ENCODE results near the gene ETS2.

DNA sequence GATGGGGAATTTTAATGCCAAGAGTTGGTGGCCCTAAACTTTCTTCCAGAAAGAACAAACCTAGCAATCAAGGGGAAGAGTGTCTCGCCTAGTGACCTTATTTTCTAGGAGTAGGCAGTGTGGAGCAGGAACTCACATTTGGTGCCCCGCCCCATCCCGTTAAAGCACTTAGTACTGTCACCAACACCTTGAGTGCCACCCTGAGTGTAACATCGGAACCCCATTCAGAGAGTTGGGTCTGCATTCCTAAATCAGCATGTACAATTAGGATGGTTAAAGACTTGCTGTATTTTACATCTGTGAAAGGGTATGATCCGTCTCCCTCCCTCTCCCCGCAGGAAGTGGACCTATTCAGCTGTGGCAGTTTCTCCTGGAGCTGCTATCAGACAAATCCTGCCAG is 15.5 kb downstream of the ETS2 start:
- TF ChIP-seq POLR2A (IDR thresholded peaks at IDR 0.05), result no peak
- TF ChIP-seq CTCF (IDR thresholded peaks at IDR 0.05), result no peak

Measured in ovary (tissue), 3 donors.